ENCODE results near the gene DAAM2.

Gene DAAM2

DNA sequence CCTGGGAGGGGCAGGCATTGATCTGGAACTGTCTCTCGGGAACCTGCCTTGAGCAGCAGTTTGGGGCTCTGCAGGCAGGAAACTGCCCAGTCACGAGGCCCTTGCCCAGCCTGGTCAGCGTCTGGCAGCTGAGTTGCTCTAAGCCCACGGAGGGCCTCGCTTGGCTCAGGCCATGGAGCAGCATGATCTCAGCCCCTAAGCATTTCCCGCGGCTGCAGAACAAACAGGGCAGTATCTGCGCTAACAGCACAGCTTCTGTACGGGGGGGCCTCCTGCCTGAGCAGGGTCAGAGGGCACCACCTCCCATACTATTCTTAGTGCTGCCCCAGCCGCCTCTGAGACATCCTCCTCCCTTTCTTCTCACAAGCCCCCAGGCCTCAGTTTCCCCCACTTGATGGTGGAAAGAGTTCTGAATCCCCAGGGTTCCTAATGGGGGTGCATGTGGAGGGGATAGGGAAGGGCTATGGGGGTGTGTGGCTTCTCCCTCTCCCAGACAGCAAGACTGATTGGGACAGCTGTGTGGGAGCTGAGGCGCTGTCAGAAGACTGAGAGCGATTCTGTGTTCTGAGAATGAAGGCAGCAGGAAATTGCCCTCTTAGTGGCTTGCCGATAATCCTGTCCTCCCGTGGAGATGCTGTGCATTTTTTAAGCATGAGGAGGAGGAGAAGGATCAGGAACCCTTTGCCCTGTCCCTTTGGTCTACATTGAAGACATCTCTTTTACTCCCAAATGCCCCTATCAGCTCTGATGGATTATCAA, 95.7 kb downstream of the DAAM2 start:
- DNase-seq (ENCODE audit: low read depth) = no peak

DNA sequence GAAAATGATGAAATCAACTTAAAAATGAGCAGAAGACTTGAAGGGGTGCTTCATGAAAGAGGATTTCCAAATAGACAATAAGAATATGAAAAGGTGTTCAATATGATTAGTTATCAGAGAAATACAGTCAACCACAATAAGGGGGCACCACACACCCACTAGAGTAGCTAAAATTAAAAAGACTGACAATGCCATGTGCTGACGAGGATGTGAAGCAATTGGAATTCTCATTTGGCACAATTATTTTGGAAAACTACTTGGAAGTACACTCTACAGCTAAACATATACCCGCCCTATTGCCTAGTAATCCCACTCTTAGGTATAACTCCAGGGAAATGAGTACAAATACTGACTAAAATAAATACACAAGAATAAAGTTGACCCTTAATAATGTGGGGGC, 97.1 kb downstream of the DAAM2 start:
- no peak for DNase-seq (ENCODE audit: low read depth)

GRCh38 chr6:39891353-39891752, 99.2 kb downstream of the DAAM2 start:
- DNase-seq (ENCODE audit: low read depth) = no peak

GRCh38 chr6:39891976-39892375, 99.8 kb downstream of the DAAM2 start:
- no peak for DNase-seq (ENCODE audit: low read depth)

GRCh38 chr6:39892490-39893129, 100.4 kb downstream of the DAAM2 start:
- no peak for DNase-seq (ENCODE audit: low read depth)

GRCh38 chr6:39893286-39893685, 101.1 kb downstream of the DAAM2 start:
- DNase-seq (ENCODE audit: low read depth) = no peak

DNA sequence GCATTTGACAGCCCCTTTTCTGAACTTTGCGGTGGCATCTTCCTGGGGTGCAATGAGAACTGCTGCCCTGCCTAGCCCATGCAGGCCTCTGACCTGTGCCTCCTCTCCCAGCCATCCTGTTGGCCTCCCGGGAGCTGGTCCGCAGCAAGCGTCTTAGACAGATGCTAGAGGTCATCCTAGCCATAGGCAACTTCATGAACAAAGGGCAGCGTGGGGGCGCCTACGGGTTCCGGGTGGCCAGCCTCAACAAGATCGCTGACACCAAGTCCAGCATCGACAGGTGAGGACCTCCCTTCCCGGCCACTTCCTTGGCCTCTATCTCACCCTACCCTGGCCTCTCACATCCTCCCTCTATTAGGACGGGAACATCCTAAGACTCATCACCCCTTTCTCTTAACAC, 104.5 kb downstream of the DAAM2 start:
- no peak for DNase-seq (ENCODE audit: low read depth)

GRCh38 chr6:39897698-39898097, 105.5 kb downstream of the DAAM2 start:
- DNase-seq (ENCODE audit: low read depth) = no peak

DNA sequence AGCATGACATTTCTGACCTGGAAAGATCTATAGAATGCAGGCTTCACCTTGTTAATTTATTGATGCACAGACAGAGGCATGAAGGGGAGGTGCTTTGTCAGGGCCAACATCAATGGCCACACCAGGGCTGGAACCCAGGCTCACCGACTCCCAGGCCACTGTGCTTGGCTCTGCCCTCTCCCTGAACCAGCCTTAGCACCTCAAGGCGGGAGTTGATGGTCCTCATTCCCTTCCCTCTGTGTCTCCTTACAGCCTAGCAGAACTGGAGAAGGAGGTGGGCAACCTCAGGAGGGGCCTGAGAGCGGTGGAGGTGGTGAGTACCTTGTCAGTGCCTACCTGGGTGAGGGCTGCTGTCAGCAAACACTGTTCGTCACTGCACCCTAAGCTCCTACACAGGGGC, 106.4 kb downstream of the DAAM2 start:
- DNase-seq (ENCODE audit: low read depth) = no peak

GRCh38 chr6:39899554-39900295, 107.5 kb downstream of the DAAM2 start:
- DNase-seq (ENCODE audit: low read depth) = no peak

- DNase-seq (ENCODE audit: low read depth) = no peak
Measured at GRCh38 chr6:39901116-39901655, 109.0 kb downstream of the DAAM2 start.

DNA sequence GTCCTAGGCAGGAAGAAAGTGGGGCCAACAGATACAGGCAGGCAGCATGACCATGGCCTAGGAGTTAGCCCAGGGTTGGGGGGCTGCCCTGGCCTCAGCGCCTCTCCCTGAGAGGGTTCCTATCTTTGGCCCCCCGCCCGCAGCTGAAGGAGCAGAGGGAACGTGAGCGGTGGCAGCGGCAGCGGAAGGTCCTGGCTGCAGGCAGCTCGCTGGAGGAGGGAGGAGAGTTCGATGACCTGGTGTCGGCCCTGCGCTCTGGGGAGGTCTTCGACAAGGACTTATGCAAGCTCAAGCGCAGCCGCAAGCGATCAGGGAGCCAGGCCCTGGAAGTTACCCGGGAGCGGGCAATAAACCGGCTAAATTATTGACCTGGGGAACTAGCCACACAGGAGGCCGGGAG, 109.5 kb downstream of the DAAM2 start:
- no peak for DNase-seq (ENCODE audit: low read depth)

DNA sequence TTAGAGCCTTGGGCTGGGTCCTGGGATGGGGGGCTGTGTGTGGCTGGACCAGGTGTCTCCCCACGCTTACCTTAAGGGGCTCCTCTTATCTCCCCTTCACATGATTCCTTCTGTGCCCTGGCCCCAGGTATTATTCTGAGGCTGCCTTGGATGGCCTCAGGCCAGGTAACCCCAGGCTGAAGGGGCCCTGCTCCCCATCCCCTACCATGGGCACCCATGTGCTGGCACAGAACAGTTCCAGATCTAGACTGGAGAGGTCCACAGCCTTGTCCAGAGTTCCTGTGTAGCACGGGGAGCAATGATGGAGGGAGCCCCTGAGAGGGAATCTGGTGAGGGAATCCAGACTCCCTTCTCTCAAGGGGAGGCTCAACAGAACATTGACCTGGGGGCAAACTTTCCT, 110.0 kb downstream of the DAAM2 start:
- DNase-seq (ENCODE audit: low read depth) = no peak

- no peak for DNase-seq (ENCODE audit: low read depth)
Measured at GRCh38 chr6:39902786-39903465, 110.8 kb downstream of the DAAM2 start.

- no peak for DNase-seq (ENCODE audit: low read depth)
Measured at GRCh38 chr6:39903656-39904055, 111.5 kb downstream of the DAAM2 start.

DNA sequence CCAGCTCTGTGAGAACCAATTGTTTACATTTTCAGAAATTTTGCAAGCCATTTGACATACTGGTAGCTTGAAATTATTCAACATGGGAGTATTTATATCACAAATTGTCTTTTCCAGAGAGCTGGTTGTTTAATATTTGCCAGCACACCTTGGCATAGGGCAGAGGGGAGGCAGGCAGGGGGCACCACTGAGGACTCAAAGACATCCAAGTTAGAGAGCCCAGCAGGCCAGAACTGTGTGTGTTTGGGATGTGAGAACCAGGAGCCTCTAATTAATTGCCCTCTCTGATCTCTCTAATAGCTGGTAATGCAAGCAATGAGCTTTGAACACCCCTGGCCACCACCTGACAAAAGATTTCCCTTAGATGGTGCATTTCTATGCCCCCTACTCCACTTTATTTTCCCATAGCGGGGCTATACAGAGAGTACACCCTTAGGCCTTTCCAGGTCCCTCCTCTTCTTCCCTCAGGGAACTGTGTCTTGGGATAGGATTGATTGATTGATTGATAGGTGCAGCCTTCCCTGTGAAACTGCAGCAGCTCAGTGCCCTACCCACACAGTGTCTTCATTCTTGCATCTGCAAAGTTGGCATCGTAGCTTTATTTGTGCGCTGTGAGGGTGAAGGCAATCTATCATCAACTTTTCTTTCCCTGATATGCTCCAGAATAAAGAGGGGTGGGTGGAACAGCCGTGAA, 112.9 kb downstream of the DAAM2 start:
- DNase-seq (ENCODE audit: low read depth) = no peak

DNA sequence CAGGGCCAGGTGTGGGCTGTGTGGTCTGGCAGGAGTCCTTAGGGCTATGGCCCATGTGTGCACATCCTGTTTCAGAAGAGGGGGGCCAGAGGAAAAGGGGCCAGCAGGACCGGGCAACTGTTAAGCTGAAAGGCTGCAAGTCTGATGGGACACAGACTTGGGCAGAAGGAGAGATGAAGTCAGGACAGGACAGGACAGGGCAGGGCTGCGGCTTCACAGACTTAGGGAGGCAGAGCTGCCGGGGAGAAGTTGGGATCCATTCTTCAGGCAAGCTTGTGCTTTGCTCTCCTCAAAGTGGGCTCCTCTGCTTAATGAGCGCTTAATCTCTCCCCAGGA, 113.4 kb downstream of the DAAM2 start:
- no peak for DNase-seq (ENCODE audit: low read depth)

DNA sequence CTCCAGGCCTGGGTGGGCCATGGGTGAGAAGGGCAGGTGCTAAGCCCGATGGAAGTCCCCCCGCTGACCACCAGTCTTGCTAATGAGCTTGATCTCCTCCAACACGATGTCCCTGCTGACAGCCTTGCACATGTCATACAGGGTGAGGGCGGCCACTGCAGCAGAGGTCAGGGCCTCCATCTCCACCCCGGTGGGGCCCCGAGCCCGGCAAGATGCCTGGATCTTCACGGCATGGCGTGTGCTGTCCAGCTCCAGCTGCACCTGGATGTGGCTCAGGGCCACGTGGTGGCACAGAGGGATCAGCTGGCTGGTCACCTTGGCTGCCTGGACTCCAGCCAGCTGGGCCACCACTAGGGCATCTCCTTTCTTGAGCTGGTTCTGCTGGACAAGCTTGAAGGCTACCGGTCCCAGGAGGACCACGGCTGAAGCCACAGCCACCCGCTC, 114.2 kb downstream of the DAAM2 start:
- DNase-seq (ENCODE audit: low read depth) = no peak

GRCh38 chr6:39907871-39908575, 115.8 kb downstream of the DAAM2 start:
- no peak for DNase-seq (ENCODE audit: low read depth)

GRCh38 chr6:39908838-39909583, 116.8 kb downstream of the DAAM2 start:
- DNase-seq (ENCODE audit: low read depth) = no peak
